K562 (cell line): ENCODE measurements around the gene TMEM209. TPM values are rescaled to one million over a fixed set of nuclear protein-coding genes. Genes with fewer than 3 reads are reported as not detected.

Experiments
- ATAC-seq: fragments of 200-7000 bp; cut with Tn5 transposase; 3 replicates; pipeline ENCODE4 v1.9.1; 2020; ENCODE audit warnings: moderate library complexity
- BruUV-seq: library from RNA; stranded (reverse); fragments of 400-500 nt; replicated peaks from 2 replicates; lab custom pipeline; 2021; lab: Mats Ljungman, UMichigan
- CTCF ChIA-PET: fragments of 300-600 bp; formaldehyde crosslinking; extraction: SDS; loops from one replicate; lab custom pipeline; 2021; ENCODE audit warnings: low intra/inter-chr PET ratio; lab: Yijun Ruan, JAX
- POLR2A ChIA-PET: fragments of 300-600, 350-650 bp; sonication (Branson Sonifier 250); formaldehyde crosslinking; extraction: SDS; loops from one replicate; lab custom pipeline; 2021; ENCODE audit warnings: antibody characterized with exemption, inconsistent platforms; lab: Yijun Ruan, JAX
- DNase-seq, 4 experiments: peaks; one replicate each; pipeline versions ENCODE4 v3.0.0 to v3.0.0-alpha.2; 2011 to 2018; ENCODE audit warnings: low spot score in 3 of 4, mixed read lengths in 3 of 4; ENCODE audit errors: extremely low read depth in 1 of 4
- FAIRE-seq: peaks from 2 replicates; lab custom pipeline; 2011; peaks lifted over from hg19 to GRCh38; lab: Jason Lieb, UNC
- H2AFZ ChIP-seq: 2 replicates; pipeline ENCODE4 v1.6.0; 2011; ENCODE audit warnings: low read depth, low read length, control low read depth, inconsistent platforms
- H3K27ac ChIP-seq: fragments of 200-600 bp; 3 replicates; pipeline ENCODE4 v1.8.0; 2011; ENCODE audit warnings: low read depth, mild to moderate bottlenecking, control low read depth, inconsistent platforms, low read length, moderate library complexity, mixed read lengths; ENCODE audit errors: extremely low read depth
- H3K27me3 ChIP-seq, 2 experiments: fragments of 300-600 bp in 1 of 2; 2 replicates in 1 of 2; 3 replicates in 1 of 2; pipeline versions ENCODE4 v1.6.0 to v1.8.0; 2011; ENCODE audit warnings: inconsistent platforms in 2 of 2, low read length in 2 of 2, mild to moderate bottlenecking in 1 of 2, mixed read lengths in 1 of 2, moderate library complexity in 1 of 2; ENCODE audit not compliant: control insufficient read depth in 2 of 2, insufficient read depth in 2 of 2
- H3K36me3 ChIP-seq: fragments of 300-600 bp; 3 replicates; pipeline ENCODE4 v1.8.0; 2011; ENCODE audit warnings: mild to moderate bottlenecking, low read length, inconsistent platforms; ENCODE audit not compliant: control insufficient read depth, insufficient read depth
- H3K4me1 ChIP-seq, 2 experiments: fragments of 200-600 bp in 1 of 2; replicated peaks in 1 of 2; 2 replicates in 1 of 2; 3 replicates in 1 of 2; pipeline versions ENCODE4 v1.5.1 to v1.8.0; 2011; ENCODE audit warnings: inconsistent platforms in 2 of 2, low read length in 2 of 2, mild to moderate bottlenecking in 1 of 2, mixed read lengths in 1 of 2, moderate library complexity in 1 of 2; ENCODE audit not compliant: control insufficient read depth in 2 of 2, insufficient read depth in 2 of 2
- H3K4me2 ChIP-seq: 2 replicates; pipeline ENCODE4 v1.6.1; 2011; ENCODE audit warnings: low read length, control low read depth, inconsistent platforms, mixed read lengths; ENCODE audit not compliant: insufficient read depth
- H3K4me3 ChIP-seq: fragments of 200-600 bp; sonication (generic), shearing (Covaris generic); 2 replicates; pipeline ENCODE4 v1.5.1; 2016; ENCODE audit warnings: control low read depth, inconsistent platforms
- H3K79me2 ChIP-seq: fragments of 200-600 bp; 3 replicates; pipeline ENCODE4 v1.8.0; 2011; ENCODE audit warnings: low read length, inconsistent platforms; ENCODE audit not compliant: control insufficient read depth, insufficient read depth
- H3K9ac ChIP-seq, 2 experiments: 2 replicates each; pipeline versions ENCODE4 v1.6.0 to v1.6.1; 2011; ENCODE audit warnings: low read depth in 2 of 2, low read length in 2 of 2, control low read depth in 1 of 2, inconsistent platforms in 1 of 2, mild to moderate bottlenecking in 1 of 2, mixed read lengths in 1 of 2; ENCODE audit not compliant: insufficient read depth in 1 of 2
- H3K9me1 ChIP-seq: one replicate; pipeline ENCODE4 v1.6.0; 2011; ENCODE audit warnings: inconsistent platforms, mild to moderate bottlenecking, low read length, moderate library complexity; ENCODE audit not compliant: control insufficient read depth, insufficient read depth
- H3K9me3 ChIP-seq: replicated peaks from 2 replicates; pipeline ENCODE4 v1.5.1; 2011; ENCODE audit warnings: low read depth, low read length, inconsistent platforms; ENCODE audit not compliant: control insufficient read depth, insufficient read depth
- H4K20me1 ChIP-seq: replicated peaks from 2 replicates; pipeline ENCODE4 v1.6.1; 2011; ENCODE audit warnings: low read length, inconsistent platforms, mixed read lengths; ENCODE audit not compliant: control insufficient read depth, insufficient read depth
- CREB5 ChIP-seq: fragments of 250-450 bp; sonication (Bioruptor Pico); IDR thresholded peaks from 2 replicates; pipeline ENCODE4 v1.5.0; 2020; ENCODE audit warnings: mild to moderate bottlenecking
- RFX5 ChIP-seq: IDR thresholded peaks from 2 replicates; pipeline ENCODE4 v1.6.1; 2011; ENCODE audit warnings: low read depth, mild to moderate bottlenecking, improper control_type of control experiment, low read length
- TSC22D4 ChIP-seq: fragments of 450-650 bp; IDR thresholded peaks from 2 replicates; pipeline ENCODE4 v1.6.1; 2016; ENCODE audit warnings: missing genetic modification characterization, missing biosample characterization, control low read depth
- ZNF263 ChIP-seq: sonication (generic); formaldehyde crosslinking; IDR thresholded peaks from 2 replicates; pipeline ENCODE4 v1.8.0; 2022; ENCODE audit warnings: mild to moderate bottlenecking, missing genetic modification reagents, borderline replicate concordance
- ZNF655 ChIP-seq: fragments of 250-450 bp; sonication (Bioruptor Pico); IDR thresholded peaks from 2 replicates; pipeline ENCODE4 v1.5.0; 2021
- WGBS: fragments of 100-300 bp; shearing (Covaris generic); methylation state at CpG from one replicate; pipeline ENCODE4 v1.1.6; 2016; ENCODE audit warnings: low coverage, mixed read lengths; ENCODE audit not compliant: insufficient coverage; ENCODE audit errors: missing lambda C conversion rate; 5-methylcytosine and 5-hydroxymethylcytosine counted together
- in situ Hi-C: fragments of 300-500 bp; cut with MboI; formaldehyde crosslinking; loops from 4 replicates; pipeline ENCODE4 v1.15.0; 2018; ENCODE audit warnings: inconsistent platforms, mixed read lengths
- intact Hi-C: fragments of 100-400 bp; cut with micrococcal nuclease; formaldehyde crosslinking; loops from 2 replicates; pipeline ENCODE4 v1.14.2; 2022
- polyA plus RNA-seq, 8 experiments: library from polyadenylated mRNA; depleted of rRNA in 4 of 8; stranded (reverse) in 5 of 8; unstranded in 3 of 8; fragments of >200 nt; fragmentation: Nextera tagmentation in 2 of 8; fragmentation: Illumina TruSeq in 1 of 8; extraction: Ambion mirVana in 2 of 8; extraction: Trizol in 1 of 8; gene quantifications; 2 replicates each; pipeline versions ENCODE4 v1.2.1 to v1.2.3, GENCODE V29; 2011 to 2014; ENCODE audit warnings: inconsistent platforms in 1 of 8, missing spikeins in 1 of 8
- total RNA-seq, 7 experiments: library from RNA; depleted of rRNA in 6 of 7; stranded (reverse); fragments of >200 nt in 6 of 7; fragmentation: Illumina TruSeq in 2 of 7; extraction: Trizol in 2 of 7; gene quantifications; 2 replicates each; pipeline versions ENCODE4 v1.2.1 to v1.2.3, GENCODE V29; 2011 to 2021; ENCODE audit warnings: low replicate concordance in 1 of 7
- TF ChIP-seq, protein P1 (sequence below): IDR thresholded peaks from 3 replicates; pipeline ENCODE4 v1.6.1; 2011; ENCODE audit warnings: borderline replicate concordance, mild to moderate bottlenecking; ENCODE audit not compliant: insufficient read length, insufficient read depth
- TF ChIP-seq, protein P2 (sequence below): fragments of 450-650 bp; IDR thresholded peaks from 2 replicates; pipeline ENCODE4 v1.6.1; 2017; ENCODE audit warnings: antibody characterized with exemption, mild to moderate bottlenecking

TMEM209 gene
- total and polyA plus RNA-seq, 9 of the 15 experiments (the other 6 are each of a cell fraction or from before 2014, with no cell fraction given): 36.8 to 116 (median 76.6) TPM

GRCh38 chr7:130162196-130162595 lies 43.0 kb downstream of the TMEM209 start:
- intact Hi-C loops: no loop called here
- H3K9ac ChIP-seq: no peak overlapping the region
- ChIA-PET POLR2A (interaction anchor here (0.6 to 2.9 kb wide), 6 partner anchors 9 to 27 kb away, joined by 3 to 34 read pairs (median 3); no protein-coding TSS in a partner anchor), CTCF (no interaction called here)
- H2AFZ ChIP-seq: no peak overlapping the region
- no peaks in the 10 kb centered on the region for H3K79me2 ChIP-seq
- FAIRE-seq: no peak
- H4K20me1 ChIP-seq: no peaks in the 10 kb centered on the region
- H3K9me3 ChIP-seq: peaks cover 7% of the 10 kb centered on the region; the same call in 1 of the 2 replicates
- no peak for ATAC-seq
- H3K4me1 ChIP-seq: no peaks in the 10 kb centered on the region
- no peak overlapping the region for H3K4me3 ChIP-seq
- no peak overlapping the region for H3K4me2 ChIP-seq
- peaks cover 85% of the 10 kb centered on the region for H3K36me3 ChIP-seq
- TF ChIP-seq RFX5: no peak
- no peak for TF ChIP-seq TSC22D4 (tag)
- TF ChIP-seq, protein P1, sequence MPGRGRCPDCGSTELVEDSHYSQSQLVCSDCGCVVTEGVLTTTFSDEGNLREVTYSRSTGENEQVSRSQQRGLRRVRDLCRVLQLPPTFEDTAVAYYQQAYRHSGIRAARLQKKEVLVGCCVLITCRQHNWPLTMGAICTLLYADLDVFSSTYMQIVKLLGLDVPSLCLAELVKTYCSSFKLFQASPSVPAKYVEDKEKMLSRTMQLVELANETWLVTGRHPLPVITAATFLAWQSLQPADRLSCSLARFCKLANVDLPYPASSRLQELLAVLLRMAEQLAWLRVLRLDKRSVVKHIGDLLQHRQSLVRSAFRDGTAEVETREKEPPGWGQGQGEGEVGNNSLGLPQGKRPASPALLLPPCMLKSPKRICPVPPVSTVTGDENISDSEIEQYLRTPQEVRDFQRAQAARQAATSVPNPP: no peak
- TF ChIP-seq CREB5 (CRISPR knock-in tag): no peak
- TF ChIP-seq ZNF263 (CRISPR knock-in tag): no peak
- no peak for TF ChIP-seq ZNF655 (CRISPR knock-in tag)
- TF ChIP-seq, protein P2, sequence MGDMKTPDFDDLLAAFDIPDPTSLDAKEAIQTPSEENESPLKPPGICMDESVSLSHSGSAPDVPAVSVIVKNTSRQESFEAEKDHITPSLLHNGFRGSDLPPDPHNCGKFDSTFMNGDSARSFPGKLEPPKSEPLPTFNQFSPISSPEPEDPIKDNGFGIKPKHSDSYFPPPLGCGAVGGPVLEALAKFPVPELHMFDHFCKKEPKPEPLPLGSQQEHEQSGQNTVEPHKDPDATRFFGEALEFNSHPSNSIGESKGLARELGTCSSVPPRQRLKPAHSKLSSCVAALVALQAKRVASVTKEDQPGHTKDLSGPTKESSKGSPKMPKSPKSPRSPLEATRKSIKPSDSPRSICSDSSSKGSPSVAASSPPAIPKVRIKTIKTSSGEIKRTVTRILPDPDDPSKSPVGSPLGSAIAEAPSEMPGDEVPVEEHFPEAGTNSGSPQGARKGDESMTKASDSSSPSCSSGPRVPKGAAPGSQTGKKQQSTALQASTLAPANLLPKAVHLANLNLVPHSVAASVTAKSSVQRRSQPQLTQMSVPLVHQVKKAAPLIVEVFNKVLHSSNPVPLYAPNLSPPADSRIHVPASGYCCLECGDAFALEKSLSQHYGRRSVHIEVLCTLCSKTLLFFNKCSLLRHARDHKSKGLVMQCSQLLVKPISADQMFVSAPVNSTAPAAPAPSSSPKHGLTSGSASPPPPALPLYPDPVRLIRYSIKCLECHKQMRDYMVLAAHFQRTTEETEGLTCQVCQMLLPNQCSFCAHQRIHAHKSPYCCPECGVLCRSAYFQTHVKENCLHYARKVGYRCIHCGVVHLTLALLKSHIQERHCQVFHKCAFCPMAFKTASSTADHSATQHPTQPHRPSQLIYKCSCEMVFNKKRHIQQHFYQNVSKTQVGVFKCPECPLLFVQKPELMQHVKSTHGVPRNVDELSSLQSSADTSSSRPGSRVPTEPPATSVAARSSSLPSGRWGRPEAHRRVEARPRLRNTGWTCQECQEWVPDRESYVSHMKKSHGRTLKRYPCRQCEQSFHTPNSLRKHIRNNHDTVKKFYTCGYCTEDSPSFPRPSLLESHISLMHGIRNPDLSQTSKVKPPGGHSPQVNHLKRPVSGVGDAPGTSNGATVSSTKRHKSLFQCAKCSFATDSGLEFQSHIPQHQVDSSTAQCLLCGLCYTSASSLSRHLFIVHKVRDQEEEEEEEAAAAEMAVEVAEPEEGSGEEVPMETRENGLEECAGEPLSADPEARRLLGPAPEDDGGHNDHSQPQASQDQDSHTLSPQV: no peak
- in situ Hi-C loops: no loop called here
- no peak overlapping the region for H3K27ac ChIP-seq
- WGBS: 98% methylated on average over 5 of the region's 5 CpGs
- DNase-seq: no peak
- no peaks in the 10 kb centered on the region for H3K9me1 ChIP-seq
- H3K27me3 ChIP-seq: no peaks in the 10 kb centered on the region
- no TSS peak for BruUV-seq
